Vagina (tissue), 2 donors: ENCODE results near the gene TDRD3. TPM values are rescaled to one million over a fixed set of nuclear protein-coding genes. Genes with fewer than 3 reads are reported as not detected.
"Not testable (repeated sequence)": the region's sequence is repeated elsewhere in the genome, so short reads cannot be mapped to it uniquely, and the experiment has no call there.

ENCODE experiments used
- DNase-seq, 2 donors: peaks; one replicate each; pipeline ENCODE4 v3.0.0-alpha.2; 2017; ENCODE audit errors: extremely low spot score in 2 of 2
- H3K27ac ChIP-seq: fragments of 200-600 bp; sonication (generic); one replicate; pipeline ENCODE4 v1.5.1; 2019
- H3K27me3 ChIP-seq: fragments of 200-600 bp; sonication (generic); one replicate; pipeline ENCODE4 v1.5.1; 2019
- H3K36me3 ChIP-seq, 2 donors: fragments of 200-600 bp; sonication (generic); one replicate each; pipeline ENCODE4 v1.5.1; 2017 to 2019
- H3K4me1 ChIP-seq: fragments of 200-600 bp; sonication (generic); one replicate; pipeline ENCODE4 v1.5.1; 2019
- H3K4me3 ChIP-seq, 2 donors: fragments of 200-600 bp; sonication (generic); 1 replicate in 1 of 2; 2 replicates in 1 of 2; pipeline ENCODE4 v1.5.1; 2016 to 2019
- H3K9me3 ChIP-seq: fragments of 200-600 bp; sonication (generic); one replicate; pipeline ENCODE4 v1.5.1; 2019
- POLR2A ChIP-seq, 2 donors: fragments of 450-650 bp; IDR thresholded peaks; one replicate each; pipeline ENCODE4 v1.6.1; 2017; ENCODE audit warnings: antibody characterized with exemption in 2 of 2, mild to moderate bottlenecking in 2 of 2, moderate library complexity in 2 of 2
- POLR2AphosphoS5 ChIP-seq, 2 donors: sonication (generic); formaldehyde crosslinking; IDR thresholded peaks; one replicate each; pipeline ENCODE4 v1.9.0; 2017; ENCODE audit warnings: antibody characterized with exemption in 2 of 2, mild to moderate bottlenecking in 2 of 2, low read depth in 1 of 2; ENCODE audit not compliant: insufficient read depth in 1 of 2
- intact Hi-C: fragments of 100-400 bp; cut with DNase I; formaldehyde crosslinking; loops from one replicate; pipeline ENCODE4 v1.15.1; 2023
- total RNA-seq: library from RNA; depleted of rRNA; stranded (reverse); fragments of >200 nt; gene quantifications from one replicate; pipeline ENCODE4 v1.2.3, GENCODE V29; 2016
- TF ChIP-seq, protein P1 (sequence below), 3 experiments: fragments of 450-650 bp in 2 of 3; fragments of 200-600 bp in 1 of 3; sonication (generic) in 1 of 3; IDR thresholded peaks; one replicate each; pipeline ENCODE4 v1.5.1; 2017 to 2019; ENCODE audit warnings: antibody characterized with exemption in 3 of 3, mild to moderate bottlenecking in 2 of 3, moderate library complexity in 2 of 3

TDRD3 gene
- total RNA-seq, 1 donor from 2014 or later: 24.6 TPM

DNA sequence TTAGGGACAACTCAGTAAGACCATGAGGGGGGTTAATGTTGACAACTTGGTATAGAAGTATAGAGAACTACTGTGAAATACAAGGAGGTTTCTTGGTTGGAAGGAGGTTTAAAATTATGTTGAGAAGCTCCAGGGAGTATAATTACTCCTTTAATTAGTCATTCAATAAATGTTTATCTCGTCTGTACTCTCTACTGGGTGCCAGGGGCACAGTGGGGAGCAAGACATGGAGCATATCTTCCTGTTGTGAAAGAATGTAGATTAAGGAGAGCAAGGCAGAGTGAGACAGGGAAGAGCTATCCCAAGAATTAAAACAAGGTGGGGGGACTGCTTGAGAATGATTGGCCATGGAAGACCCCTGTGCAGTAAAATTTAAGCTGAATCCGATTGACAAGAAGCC lies 33.7 kb upstream of the TDRD3 start:
- intact Hi-C loops: no loop called here
- Histone ChIP-seq H3K27me3 (no peaks in the 10 kb centered on the region), H3K4me3 (no peak overlapping the region), H3K9me3 (no peaks in the 10 kb centered on the region), H3K27ac (no peak overlapping the region), H3K4me1 (no peaks in the 10 kb centered on the region), H3K36me3 (no peaks in the 10 kb centered on the region)
- no peak for TF ChIP-seq POLR2A (IDR thresholded peaks at IDR 0.05)
- TF ChIP-seq, protein P1, sequence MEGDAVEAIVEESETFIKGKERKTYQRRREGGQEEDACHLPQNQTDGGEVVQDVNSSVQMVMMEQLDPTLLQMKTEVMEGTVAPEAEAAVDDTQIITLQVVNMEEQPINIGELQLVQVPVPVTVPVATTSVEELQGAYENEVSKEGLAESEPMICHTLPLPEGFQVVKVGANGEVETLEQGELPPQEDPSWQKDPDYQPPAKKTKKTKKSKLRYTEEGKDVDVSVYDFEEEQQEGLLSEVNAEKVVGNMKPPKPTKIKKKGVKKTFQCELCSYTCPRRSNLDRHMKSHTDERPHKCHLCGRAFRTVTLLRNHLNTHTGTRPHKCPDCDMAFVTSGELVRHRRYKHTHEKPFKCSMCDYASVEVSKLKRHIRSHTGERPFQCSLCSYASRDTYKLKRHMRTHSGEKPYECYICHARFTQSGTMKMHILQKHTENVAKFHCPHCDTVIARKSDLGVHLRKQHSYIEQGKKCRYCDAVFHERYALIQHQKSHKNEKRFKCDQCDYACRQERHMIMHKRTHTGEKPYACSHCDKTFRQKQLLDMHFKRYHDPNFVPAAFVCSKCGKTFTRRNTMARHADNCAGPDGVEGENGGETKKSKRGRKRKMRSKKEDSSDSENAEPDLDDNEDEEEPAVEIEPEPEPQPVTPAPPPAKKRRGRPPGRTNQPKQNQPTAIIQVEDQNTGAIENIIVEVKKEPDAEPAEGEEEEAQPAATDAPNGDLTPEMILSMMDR (IDR thresholded peaks at IDR 0.05): no peak
- TF ChIP-seq POLR2AphosphoS5 (IDR thresholded peaks at IDR 0.05; ENCODE audit: insufficient read depth in 1 of 2, low read depth in 1 of 2): no peak
- no peak for DNase-seq

GRCh38 chr13:60369242-60369641 lies 27.8 kb upstream of the TDRD3 start:
- no peaks in the 10 kb centered on the region for H3K4me1 ChIP-seq
- H3K27ac ChIP-seq: no peak overlapping the region
- H3K9me3 ChIP-seq: no peaks in the 10 kb centered on the region
- no peaks in the 10 kb centered on the region for H3K36me3 ChIP-seq
- TF ChIP-seq, protein P1 (IDR thresholded peaks at IDR 0.05): no peak
- TF ChIP-seq POLR2AphosphoS5 (IDR thresholded peaks at IDR 0.05; ENCODE audit: insufficient read depth in 1 of 2, low read depth in 1 of 2) (no peak), POLR2A (IDR thresholded peaks at IDR 0.05) (no peak)
- DNase-seq: no peak
- no peak overlapping the region for H3K4me3 ChIP-seq
- H3K27me3 ChIP-seq: no peaks in the 10 kb centered on the region
- intact Hi-C loops: no loop called here

- no peaks in the 10 kb centered on the region for H3K9me3 ChIP-seq
- H3K36me3 ChIP-seq: no peaks in the 10 kb centered on the region
- TF ChIP-seq POLR2AphosphoS5 (IDR thresholded peaks at IDR 0.05; ENCODE audit: insufficient read depth in 1 of 2, low read depth in 1 of 2): no peak
- TF ChIP-seq, protein P1 (IDR thresholded peaks at IDR 0.05): no peak
- no peak for TF ChIP-seq POLR2A (IDR thresholded peaks at IDR 0.05)
- DNase-seq: no peak
- no peak overlapping the region for H3K4me3 ChIP-seq
- no peak overlapping the region for H3K27ac ChIP-seq
- intact Hi-C loops: no loop called here
- no peaks in the 10 kb centered on the region for H3K27me3 ChIP-seq
- H3K4me1 ChIP-seq: no peaks in the 10 kb centered on the region
Measured at GRCh38 chr13:60370343-60370742, 26.7 kb upstream of the TDRD3 start.

- H3K27me3 ChIP-seq: no peaks in the 10 kb centered on the region
- intact Hi-C loops: no loop called here
- no peak overlapping the region for H3K27ac ChIP-seq
- no peaks in the 10 kb centered on the region for H3K9me3 ChIP-seq
- DNase-seq: no peak
- no peaks in the 10 kb centered on the region for H3K36me3 ChIP-seq
- TF ChIP-seq POLR2A (IDR thresholded peaks at IDR 0.05) (no peak), POLR2AphosphoS5 (IDR thresholded peaks at IDR 0.05; ENCODE audit: insufficient read depth in 1 of 2, low read depth in 1 of 2) (no peak)
- TF ChIP-seq, protein P1 (IDR thresholded peaks at IDR 0.05): no peak
- H3K4me1 ChIP-seq: no peaks in the 10 kb centered on the region
- H3K4me3 ChIP-seq: no peak overlapping the region
Measured at GRCh38 chr13:60372141-60372540, 24.9 kb upstream of the TDRD3 start.

- H3K27me3 ChIP-seq, H3K4me3 ChIP-seq, H3K36me3 ChIP-seq, intact Hi-C loops, H3K4me1 ChIP-seq, DNase-seq, H3K9me3 ChIP-seq, H3K27ac ChIP-seq: not testable (repeated sequence)
Measured at GRCh38 chr13:60379282-60379681, 17.7 kb upstream of the TDRD3 start.
